GM12873 (cell line): Measurements from ENCODE around the gene BICC1.

Experiments used
- CTCF ChIP-seq: IDR thresholded peaks from 2 replicates; pipeline ENCODE4 v1.5.1; 2012; ENCODE audit warnings: low read depth, mild to moderate bottlenecking, moderate library complexity, low read length, control low read depth; ENCODE audit not compliant: insufficient read depth; ENCODE audit errors: missing control alignments

The BICC1 gene

GRCh38 chr10:58578366-58578765 lies 65.7 kb downstream of the BICC1 start:
- no peak for TF ChIP-seq CTCF

- no peak for TF ChIP-seq CTCF
Observed at GRCh38 chr10:58579011-58579655, 66.5 kb downstream of the BICC1 start.

GRCh38 chr10:58582045-58582444 lies 69.4 kb downstream of the BICC1 start:
- no peak for TF ChIP-seq CTCF

GRCh38 chr10:58585435-58585834 lies 72.8 kb downstream of the BICC1 start:
- no peak for TF ChIP-seq CTCF

GRCh38 chr10:58586282-58587245 lies 73.9 kb downstream of the BICC1 start:
- TF ChIP-seq CTCF: no peak

GRCh38 chr10:58587676-58588075 lies 75.0 kb downstream of the BICC1 start:
- TF ChIP-seq CTCF: no peak

GRCh38 chr10:58588673-58589265 lies 76.1 kb downstream of the BICC1 start:
- no peak for TF ChIP-seq CTCF
